OCI-M2 (cell line): ENCODE data around the gene SIRT4.

Experiments used
- DNase-seq: peaks from one replicate; lab custom pipeline; 2025; ENCODE audit not compliant: unreplicated experiment; lab: John Stamatoyannopoulos, UW

Gene SIRT4

GRCh38 chr12:120278137-120279069 is 23.7 kb upstream of the SIRT4 start:
- DNase-seq: no peak

GRCh38 chr12:120283318-120283717 is 18.8 kb upstream of the SIRT4 start:
- no peak for DNase-seq

- no peak for DNase-seq
Measured at GRCh38 chr12:120284381-120284780, 17.7 kb upstream of the SIRT4 start.

- DNase-seq: no peak
Measured at GRCh38 chr12:120286768-120287490, 15.2 kb upstream of the SIRT4 start.

GRCh38 chr12:120287491-120287890 is 14.6 kb upstream of the SIRT4 start:
- DNase-seq: no peak

GRCh38 chr12:120290609-120291305 is 11.4 kb upstream of the SIRT4 start:
- DNase-seq: peak; percentile 78

GRCh38 chr12:120292411-120292660 is 9.8 kb upstream of the SIRT4 start:
- no peak for DNase-seq

GRCh38 chr12:120292661-120293531 is 9.2 kb upstream of the SIRT4 start, which contains the start of gene RNU4-1:
RNU4-1 (minus strand) TSS chr12:120293237.
- peak; percentile 86 for DNase-seq

- no peak for DNase-seq
Measured at GRCh38 chr12:120314220-120314619, 12.1 kb downstream of the SIRT4 start.

- no peak for DNase-seq
Measured at GRCh38 chr12:120316798-120317223, 14.7 kb downstream of the SIRT4 start.

- peak; percentile 90 for DNase-seq
Measured at GRCh38 chr12:120317224-120318105, 15.3 kb downstream of the SIRT4 start.

GRCh38 chr12:120321382-120322202 is 19.5 kb downstream of the SIRT4 start:
- no peak for DNase-seq

- DNase-seq: no peak
Measured at GRCh38 chr12:120323772-120324171, 21.7 kb downstream of the SIRT4 start.

GRCh38 chr12:120324841-120325417 is 22.8 kb downstream of the SIRT4 start:
- DNase-seq: no peak

GRCh38 chr12:120327593-120327992 is 25.5 kb downstream of the SIRT4 start, which contains the start of gene PLA2G1B:
PLA2G1B (minus strand) TSS chr12:120327779; CDS start chr12:120327753, 26 bp downstream.
- DNase-seq: no peak

- DNase-seq: no peak
Measured at GRCh38 chr12:120328228-120328627, 26.1 kb downstream of the SIRT4 start.

GRCh38 chr12:120331390-120331789 is 29.3 kb downstream of the SIRT4 start:
- DNase-seq: no peak

- no peak for DNase-seq
Measured at GRCh38 chr12:120332041-120332440, 29.9 kb downstream of the SIRT4 start.
